Measurements from ENCODE around the gene MCOLN2.

MCOLN2 gene

GRCh38 chr1:84940481-84940880 lies 56.4 kb downstream of the MCOLN2 start:
- Mint-ChIP-seq H3K9me3 (no peaks in the 10 kb centered on the region), H3K36me3 (ENCODE audit: low read depth) (peaks cover 3% of the 10 kb centered on the region), H3K27me3 (ENCODE audit: low read depth) (no peaks in the 10 kb centered on the region), H3K4me3 (no peak overlapping the region), H3K27ac (no peak overlapping the region), H3K4me1 (ENCODE audit: low read depth) (peaks cover 15% of the 10 kb centered on the region)

GRCh38 chr1:84939761-84940160 lies 57.2 kb downstream of the MCOLN2 start:
- H3K4me1 Mint-ChIP-seq (ENCODE audit: low read depth) = peaks cover 8% of the 10 kb centered on the region
- H3K36me3 Mint-ChIP-seq (ENCODE audit: low read depth) = peaks cover 3% of the 10 kb centered on the region
- H3K4me3 Mint-ChIP-seq = no peak overlapping the region
- H3K27ac Mint-ChIP-seq = no peak overlapping the region
- H3K27me3 Mint-ChIP-seq (ENCODE audit: low read depth) = no peaks in the 10 kb centered on the region
- H3K9me3 Mint-ChIP-seq = no peaks in the 10 kb centered on the region

GRCh38 chr1:84939151-84939550 lies 57.8 kb downstream of the MCOLN2 start:
- H3K27ac Mint-ChIP-seq = no peak overlapping the region
- no peaks in the 10 kb centered on the region for H3K27me3 Mint-ChIP-seq (ENCODE audit: low read depth)
- H3K4me3 Mint-ChIP-seq = no peak overlapping the region
- peaks cover 6% of the 10 kb centered on the region for H3K4me1 Mint-ChIP-seq (ENCODE audit: low read depth)
- H3K9me3 Mint-ChIP-seq = no peaks in the 10 kb centered on the region
- peaks cover 3% of the 10 kb centered on the region for H3K36me3 Mint-ChIP-seq (ENCODE audit: low read depth)

- H3K4me3 Mint-ChIP-seq = no peak overlapping the region
- no peaks in the 10 kb centered on the region for H3K27me3 Mint-ChIP-seq (ENCODE audit: low read depth)
- H3K27ac Mint-ChIP-seq = no peak overlapping the region
- no peaks in the 10 kb centered on the region for H3K9me3 Mint-ChIP-seq
- H3K36me3 Mint-ChIP-seq (ENCODE audit: low read depth) = peaks cover 6% of the 10 kb centered on the region
- peaks cover 6% of the 10 kb centered on the region for H3K4me1 Mint-ChIP-seq (ENCODE audit: low read depth)
Measured at GRCh38 chr1:84936116-84936810, 60.6 kb downstream of the MCOLN2 start.

- Mint-ChIP-seq H3K9me3 (no peaks in the 10 kb centered on the region), H3K36me3 (ENCODE audit: low read depth) (peaks cover 10% of the 10 kb centered on the region), H3K4me3 (no peak overlapping the region), H3K27ac (no peak overlapping the region), H3K27me3 (ENCODE audit: low read depth) (no peaks in the 10 kb centered on the region), H3K4me1 (ENCODE audit: low read depth) (peaks cover 21% of the 10 kb centered on the region)
Measured at GRCh38 chr1:84933011-84933611, 63.8 kb downstream of the MCOLN2 start.

- Mint-ChIP-seq H3K9me3 (no peaks in the 10 kb centered on the region), H3K4me1 (ENCODE audit: low read depth) (peaks cover 15% of the 10 kb centered on the region), H3K27ac (no peak overlapping the region), H3K36me3 (ENCODE audit: low read depth) (peaks cover 11% of the 10 kb centered on the region), H3K27me3 (ENCODE audit: low read depth) (no peaks in the 10 kb centered on the region), H3K4me3 (no peak overlapping the region)
Measured at GRCh38 chr1:84930831-84931230, 66.1 kb downstream of the MCOLN2 start.

GRCh38 chr1:84930329-84930728 lies 66.6 kb downstream of the MCOLN2 start:
- H3K36me3 Mint-ChIP-seq (ENCODE audit: low read depth) = peaks cover 11% of the 10 kb centered on the region
- H3K27me3 Mint-ChIP-seq (ENCODE audit: low read depth) = no peaks in the 10 kb centered on the region
- H3K4me3 Mint-ChIP-seq = no peak overlapping the region
- no peaks in the 10 kb centered on the region for H3K9me3 Mint-ChIP-seq
- H3K4me1 Mint-ChIP-seq (ENCODE audit: low read depth) = peaks cover 15% of the 10 kb centered on the region
- H3K27ac Mint-ChIP-seq = no peak overlapping the region

- Mint-ChIP-seq H3K9me3 (no peaks in the 10 kb centered on the region), H3K36me3 (ENCODE audit: low read depth) (peaks cover 11% of the 10 kb centered on the region), H3K4me1 (ENCODE audit: low read depth) (peaks cover 15% of the 10 kb centered on the region), H3K4me3 (no peak overlapping the region), H3K27ac (no peak overlapping the region), H3K27me3 (ENCODE audit: low read depth) (no peaks in the 10 kb centered on the region)
Measured at GRCh38 chr1:84929581-84929980, 67.3 kb downstream of the MCOLN2 start.

- Mint-ChIP-seq H3K36me3 (ENCODE audit: low read depth) (peaks cover 11% of the 10 kb centered on the region), H3K27ac (no peak overlapping the region), H3K27me3 (ENCODE audit: low read depth) (no peaks in the 10 kb centered on the region), H3K4me3 (no peak overlapping the region), H3K9me3 (no peaks in the 10 kb centered on the region), H3K4me1 (ENCODE audit: low read depth) (peaks cover 15% of the 10 kb centered on the region)
Measured at GRCh38 chr1:84928979-84929378, 67.9 kb downstream of the MCOLN2 start.

GRCh38 chr1:84923317-84923716 lies 73.6 kb downstream of the MCOLN2 start:
- Mint-ChIP-seq H3K4me3 (no peak overlapping the region), H3K36me3 (ENCODE audit: low read depth) (peaks cover 6% of the 10 kb centered on the region), H3K27ac (no peak overlapping the region), H3K27me3 (ENCODE audit: low read depth) (peaks cover under 1% of the 10 kb centered on the region), H3K9me3 (no peaks in the 10 kb centered on the region), H3K4me1 (ENCODE audit: low read depth) (no peaks in the 10 kb centered on the region)

GRCh38 chr1:84920159-84920558 lies 76.8 kb downstream of the MCOLN2 start:
- peaks cover 4% of the 10 kb centered on the region for H3K27me3 Mint-ChIP-seq (ENCODE audit: low read depth)
- no peak overlapping the region for H3K27ac Mint-ChIP-seq
- H3K36me3 Mint-ChIP-seq (ENCODE audit: low read depth) = no peaks in the 10 kb centered on the region
- H3K4me3 Mint-ChIP-seq = no peak overlapping the region
- no peaks in the 10 kb centered on the region for H3K9me3 Mint-ChIP-seq
- H3K4me1 Mint-ChIP-seq (ENCODE audit: low read depth) = no peaks in the 10 kb centered on the region

GRCh38 chr1:84919461-84919970 lies 77.4 kb downstream of the MCOLN2 start:
- Mint-ChIP-seq H3K27me3 (ENCODE audit: low read depth) (peaks cover 4% of the 10 kb centered on the region), H3K27ac (no peak overlapping the region), H3K4me1 (ENCODE audit: low read depth) (no peaks in the 10 kb centered on the region), H3K4me3 (no peak overlapping the region), H3K36me3 (ENCODE audit: low read depth) (no peaks in the 10 kb centered on the region), H3K9me3 (no peaks in the 10 kb centered on the region)

GRCh38 chr1:84918726-84919336 lies 78.1 kb downstream of the MCOLN2 start:
- H3K9me3 Mint-ChIP-seq = no peaks in the 10 kb centered on the region
- peaks cover 5% of the 10 kb centered on the region for H3K27me3 Mint-ChIP-seq (ENCODE audit: low read depth)
- H3K27ac Mint-ChIP-seq = no peak overlapping the region
- no peaks in the 10 kb centered on the region for H3K36me3 Mint-ChIP-seq (ENCODE audit: low read depth)
- no peak overlapping the region for H3K4me3 Mint-ChIP-seq
- no peaks in the 10 kb centered on the region for H3K4me1 Mint-ChIP-seq (ENCODE audit: low read depth)

GRCh38 chr1:84916897-84917296 lies 80.0 kb downstream of the MCOLN2 start:
- H3K4me1 Mint-ChIP-seq (ENCODE audit: low read depth) = no peaks in the 10 kb centered on the region

GRCh38 chr1:84913555-84913892 lies 83.4 kb downstream of the MCOLN2 start:
- Mint-ChIP-seq H3K27ac (no peak overlapping the region), H3K4me3 (no peak overlapping the region), H3K27me3 (ENCODE audit: low read depth) (peaks cover 42% of the 10 kb centered on the region), H3K36me3 (ENCODE audit: low read depth) (no peaks in the 10 kb centered on the region), H3K4me1 (ENCODE audit: low read depth) (no peaks in the 10 kb centered on the region), H3K9me3 (no peaks in the 10 kb centered on the region)

More at GRCh38 chr1:84916897-84917296, 80.0 kb downstream of the MCOLN2 start:
- H3K36me3 Mint-ChIP-seq (ENCODE audit: low read depth) = no peaks in the 10 kb centered on the region
- peaks cover 19% of the 10 kb centered on the region for H3K27me3 Mint-ChIP-seq (ENCODE audit: low read depth)
- H3K9me3 Mint-ChIP-seq = no peaks in the 10 kb centered on the region
- no peak overlapping the region for H3K4me3 Mint-ChIP-seq
- no peak overlapping the region for H3K27ac Mint-ChIP-seq

All from T-helper 1 cell treated with Interleukin-12 subunit alpha and Interleukin-12 subunit beta and Interleukin-4 antibody, amounts not matched to agents 30 μg/mL and 1 μg/mL, for 36 hours (primary cell).